WTC11 (cell line): ENCODE results near the gene ALKBH6. TPM values are rescaled to one million over a fixed set of nuclear protein-coding genes. Genes with fewer than 3 reads are reported as not detected.

Experiments used
- ATAC-seq: fragments of 200-7000 bp; cut with Tn5 transposase; 2 replicates; pipeline ENCODE4 v1.10.0; 2021; ENCODE audit warnings: mild to moderate bottlenecking, moderate library complexity
- Bru-seq: library from RNA; stranded (reverse); fragments of 400-500 nt; gene quantifications from one replicate; lab custom pipeline; 2021; lab: Mats Ljungman, UMichigan
- CTCF ChIA-PET: fragments of 300-600 bp; sonication (Branson Sonifier 250); formaldehyde crosslinking; loops from one replicate; lab custom pipeline; 2021; ENCODE audit warnings: antibody characterized with exemption; lab: Charles Lee
- POLR2A ChIA-PET: fragments of 350-600 bp; sonication (Branson Sonifier 250); formaldehyde crosslinking; loops from one replicate; lab custom pipeline; 2021; ENCODE audit warnings: antibody characterized with exemption; lab: Charles Lee
- DNase-seq: peaks from one replicate; pipeline ENCODE4 v3.0.0; 2021; ENCODE audit warnings: low spot score
- H3K27ac Mint-ChIP-seq: 2 replicates; pipeline ENCODE4 v1.8.0; 2021; ENCODE audit warnings: mixed read lengths
- H3K27me3 Mint-ChIP-seq: 2 replicates; pipeline ENCODE4 v1.8.0; 2021; ENCODE audit warnings: low read depth, mild to moderate bottlenecking, moderate library complexity, mixed read lengths
- H3K36me3 Mint-ChIP-seq: 2 replicates; pipeline ENCODE4 v1.8.0; 2021; ENCODE audit warnings: mixed read lengths
- H3K4me1 Mint-ChIP-seq: 2 replicates; pipeline ENCODE4 v1.8.0; 2022; ENCODE audit warnings: mixed read lengths
- H3K4me3 Mint-ChIP-seq: 2 replicates; pipeline ENCODE4 v1.8.0; 2021; ENCODE audit warnings: mild to moderate bottlenecking, moderate library complexity, mixed read lengths
- H3K9me3 Mint-ChIP-seq: 2 replicates; pipeline ENCODE4 v1.8.0; 2021; ENCODE audit warnings: mixed read lengths
- CREM ChIP-seq: sonication (generic); formaldehyde crosslinking; IDR thresholded peaks from 2 replicates; pipeline ENCODE4 v1.8.1; 2022; ENCODE audit warnings: mild to moderate bottlenecking, missing genetic modification reagents, moderate library complexity
- ETV6 ChIP-seq: sonication (generic); formaldehyde crosslinking; IDR thresholded peaks from 2 replicates; pipeline ENCODE4 v1.8.1; 2022; ENCODE audit warnings: mild to moderate bottlenecking, missing genetic modification reagents
- FOXK1 ChIP-seq: sonication (generic); formaldehyde crosslinking; IDR thresholded peaks from 2 replicates; pipeline ENCODE4 v1.8.0; 2022; ENCODE audit warnings: mild to moderate bottlenecking, moderate library complexity, missing genetic modification reagents
- GABPB1 ChIP-seq: sonication (generic); formaldehyde crosslinking; IDR thresholded peaks from 2 replicates; pipeline ENCODE4 v1.8.1; 2023; ENCODE audit warnings: mild to moderate bottlenecking, missing genetic modification reagents
- NFYB ChIP-seq: sonication (generic); formaldehyde crosslinking; conservative IDR thresholded peaks from 2 replicates; pipeline ENCODE4 v1.8.0; 2022; ENCODE audit warnings: low read depth, missing genetic modification reagents
- SP1 ChIP-seq: sonication (generic); formaldehyde crosslinking; conservative IDR thresholded peaks from 2 replicates; pipeline ENCODE4 v1.8.1; 2022; ENCODE audit warnings: missing genetic modification reagents
- long read RNA-seq, 3 experiments: library from RNA in 1 of 3; library from capped mRNA in 1 of 3; library from polyadenylated mRNA in 1 of 3; unstranded in 2 of 3; stranded (forward) in 1 of 3; transcript quantifications; one replicate each; pipeline ENCODE4 v2.0.0, GENCODE V29; 2021
- total RNA-seq: library from RNA; stranded (reverse); gene quantifications from 3 replicates; pipeline ENCODE4 v1.2.3, GENCODE V29; 2021
- TF ChIP-seq, protein P1 (sequence below): sonication (generic); formaldehyde crosslinking; IDR thresholded peaks from 2 replicates; pipeline ENCODE4 v1.8.0; 2023; ENCODE audit warnings: missing genetic modification reagents, mild to moderate bottlenecking, borderline replicate concordance
- TF ChIP-seq, protein P2 (sequence below): sonication (generic); formaldehyde crosslinking; IDR thresholded peaks from 2 replicates; pipeline ENCODE4 v1.8.0; 2022; ENCODE audit warnings: mild to moderate bottlenecking, missing genetic modification reagents
- TF ChIP-seq, protein P3 (sequence below): sonication (generic); formaldehyde crosslinking; IDR thresholded peaks from 2 replicates; pipeline ENCODE4 v1.8.0; 2022; ENCODE audit warnings: mild to moderate bottlenecking, missing genetic modification reagents
- TF ChIP-seq, protein P4 (sequence below): sonication (generic); formaldehyde crosslinking; IDR thresholded peaks from 2 replicates; pipeline ENCODE4 v1.8.1; 2022; ENCODE audit warnings: low read depth, mild to moderate bottlenecking, moderate library complexity, missing genetic modification reagents, borderline replicate concordance
- TF ChIP-seq, protein P5 (sequence below): sonication (generic); formaldehyde crosslinking; IDR thresholded peaks from 2 replicates; pipeline ENCODE4 v1.8.0; 2023; ENCODE audit warnings: mild to moderate bottlenecking, missing genetic modification reagents

ALKBH6 gene
- total RNA-seq: 28.1 to 35.1 TPM (median 31.9 TPM) in 3 replicates
- Bru-seq, nascent RNA: percentile 86 among the genes with signal in this experiment
- long read RNA-seq, experiment 1, transcript ALKBH6-202 (7 exons, 973 nt): major isoform, 18 of 59 reads
- long read RNA-seq, experiment 1, partial matches to known transcripts: 9 of 59 reads
- long read RNA-seq, experiment 1, other reads (novel, unspliced or antisense): 20 of 59 reads
- long read RNA-seq, experiment 2, partial matches to known transcripts: 18 of 36 reads
- long read RNA-seq, experiment 2, other reads (novel, unspliced or antisense): 14 of 36 reads
- long read RNA-seq, experiment 3, partial matches to known transcripts: 0 of 1 reads
- long read RNA-seq, experiment 3, other reads (novel, unspliced or antisense): 1 of 1 reads

DNA sequence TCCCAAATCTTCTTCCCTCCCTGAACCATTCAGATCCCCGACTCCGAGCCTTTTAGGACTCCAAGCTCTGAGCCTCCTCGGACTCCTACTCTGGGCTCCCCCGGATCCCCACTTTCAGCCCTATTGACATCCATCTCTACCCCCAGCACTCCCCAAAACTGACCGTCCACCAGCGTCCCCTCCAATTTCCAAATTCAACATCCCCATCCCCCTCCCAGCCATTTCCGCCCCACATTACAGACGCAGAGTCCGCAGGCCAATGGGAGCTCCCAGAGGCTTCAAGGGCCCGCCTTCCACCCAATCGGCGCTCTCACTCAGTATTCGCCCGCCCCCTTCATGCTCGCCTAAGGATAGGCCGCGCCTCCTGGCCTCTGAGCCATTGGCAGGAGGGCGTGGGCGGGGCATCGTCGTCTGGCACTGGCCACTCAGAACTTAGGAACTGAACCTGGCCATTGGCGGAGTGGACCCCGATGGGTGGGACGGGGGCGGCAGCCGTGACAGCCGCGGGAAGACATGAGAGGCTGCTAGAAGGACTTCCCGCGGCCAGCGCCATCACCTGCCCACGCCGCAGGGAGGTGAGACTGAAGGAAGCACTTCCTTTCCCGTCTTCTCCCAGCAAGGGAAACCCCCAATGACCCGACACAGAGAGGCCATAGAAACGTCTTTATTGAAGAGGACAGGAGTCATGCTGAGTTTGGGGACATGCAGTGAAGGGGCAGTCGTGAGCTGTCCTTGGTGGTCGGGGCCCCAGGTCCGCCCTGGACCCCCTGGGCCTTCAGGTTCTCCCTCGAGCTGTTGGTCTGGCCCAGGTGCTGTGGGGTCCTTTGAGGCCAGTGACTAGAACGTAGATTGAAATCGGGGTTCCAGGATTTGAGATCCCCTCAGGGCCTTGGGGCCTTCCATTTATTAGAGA lies at the start of gene ALKBH6:
TSS of gene ALKBH6 (minus strand) at position 202 of the 913 bp plus-strand sequence. CDS start 816 bp downstream, outside the sequence.
- H3K4me3 Mint-ChIP-seq: peak within 1 kb of the TSS; percentile 100
- peaks cover 26% of the 10 kb centered on the region for H3K4me1 Mint-ChIP-seq
- POLR2A ChIA-PET: interaction anchor here (0.7 to 1.0 kb wide), 3 partner anchors 19 to 776 kb away, joined by 3 read pairs; partner anchors contain the start of gene THAP8
- TF ChIP-seq, protein P1, sequence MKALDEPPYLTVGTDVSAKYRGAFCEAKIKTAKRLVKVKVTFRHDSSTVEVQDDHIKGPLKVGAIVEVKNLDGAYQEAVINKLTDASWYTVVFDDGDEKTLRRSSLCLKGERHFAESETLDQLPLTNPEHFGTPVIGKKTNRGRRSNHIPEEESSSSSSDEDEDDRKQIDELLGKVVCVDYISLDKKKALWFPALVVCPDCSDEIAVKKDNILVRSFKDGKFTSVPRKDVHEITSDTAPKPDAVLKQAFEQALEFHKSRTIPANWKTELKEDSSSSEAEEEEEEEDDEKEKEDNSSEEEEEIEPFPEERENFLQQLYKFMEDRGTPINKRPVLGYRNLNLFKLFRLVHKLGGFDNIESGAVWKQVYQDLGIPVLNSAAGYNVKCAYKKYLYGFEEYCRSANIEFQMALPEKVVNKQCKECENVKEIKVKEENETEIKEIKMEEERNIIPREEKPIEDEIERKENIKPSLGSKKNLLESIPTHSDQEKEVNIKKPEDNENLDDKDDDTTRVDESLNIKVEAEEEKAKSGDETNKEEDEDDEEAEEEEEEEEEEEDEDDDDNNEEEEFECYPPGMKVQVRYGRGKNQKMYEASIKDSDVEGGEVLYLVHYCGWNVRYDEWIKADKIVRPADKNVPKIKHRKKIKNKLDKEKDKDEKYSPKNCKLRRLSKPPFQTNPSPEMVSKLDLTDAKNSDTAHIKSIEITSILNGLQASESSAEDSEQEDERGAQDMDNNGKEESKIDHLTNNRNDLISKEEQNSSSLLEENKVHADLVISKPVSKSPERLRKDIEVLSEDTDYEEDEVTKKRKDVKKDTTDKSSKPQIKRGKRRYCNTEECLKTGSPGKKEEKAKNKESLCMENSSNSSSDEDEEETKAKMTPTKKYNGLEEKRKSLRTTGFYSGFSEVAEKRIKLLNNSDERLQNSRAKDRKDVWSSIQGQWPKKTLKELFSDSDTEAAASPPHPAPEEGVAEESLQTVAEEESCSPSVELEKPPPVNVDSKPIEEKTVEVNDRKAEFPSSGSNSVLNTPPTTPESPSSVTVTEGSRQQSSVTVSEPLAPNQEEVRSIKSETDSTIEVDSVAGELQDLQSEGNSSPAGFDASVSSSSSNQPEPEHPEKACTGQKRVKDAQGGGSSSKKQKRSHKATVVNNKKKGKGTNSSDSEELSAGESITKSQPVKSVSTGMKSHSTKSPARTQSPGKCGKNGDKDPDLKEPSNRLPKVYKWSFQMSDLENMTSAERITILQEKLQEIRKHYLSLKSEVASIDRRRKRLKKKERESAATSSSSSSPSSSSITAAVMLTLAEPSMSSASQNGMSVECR (CRISPR knock-in tag): no peak
- peak; percentile 57; the same call in 1 of the 2 replicates for TF ChIP-seq GABPB1 (CRISPR knock-in tag)
- TF ChIP-seq SP1 (CRISPR knock-in tag): peak; percentile 92
- TF ChIP-seq ETV6 (CRISPR knock-in tag): peak; percentile 45; the same call in 1 of the 2 replicates
- TF ChIP-seq, protein P2, sequence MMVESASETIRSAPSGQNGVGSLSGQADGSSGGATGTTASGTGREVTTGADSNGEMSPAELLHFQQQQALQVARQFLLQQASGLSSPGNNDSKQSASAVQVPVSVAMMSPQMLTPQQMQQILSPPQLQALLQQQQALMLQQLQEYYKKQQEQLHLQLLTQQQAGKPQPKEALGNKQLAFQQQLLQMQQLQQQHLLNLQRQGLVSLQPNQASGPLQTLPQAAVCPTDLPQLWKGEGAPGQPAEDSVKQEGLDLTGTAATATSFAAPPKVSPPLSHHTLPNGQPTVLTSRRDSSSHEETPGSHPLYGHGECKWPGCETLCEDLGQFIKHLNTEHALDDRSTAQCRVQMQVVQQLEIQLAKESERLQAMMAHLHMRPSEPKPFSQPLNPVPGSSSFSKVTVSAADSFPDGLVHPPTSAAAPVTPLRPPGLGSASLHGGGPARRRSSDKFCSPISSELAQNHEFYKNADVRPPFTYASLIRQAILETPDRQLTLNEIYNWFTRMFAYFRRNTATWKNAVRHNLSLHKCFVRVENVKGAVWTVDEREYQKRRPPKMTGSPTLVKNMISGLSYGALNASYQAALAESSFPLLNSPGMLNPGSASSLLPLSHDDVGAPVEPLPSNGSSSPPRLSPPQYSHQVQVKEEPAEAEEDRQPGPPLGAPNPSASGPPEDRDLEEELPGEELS (CRISPR knock-in tag): no peak
- peak; percentile 87 for TF ChIP-seq NFYB (CRISPR knock-in tag)
- 0 out of 2 replicates have a peak, but pooled peaks have one; percentile 16 for TF ChIP-seq CREM
- TF ChIP-seq, protein P3, sequence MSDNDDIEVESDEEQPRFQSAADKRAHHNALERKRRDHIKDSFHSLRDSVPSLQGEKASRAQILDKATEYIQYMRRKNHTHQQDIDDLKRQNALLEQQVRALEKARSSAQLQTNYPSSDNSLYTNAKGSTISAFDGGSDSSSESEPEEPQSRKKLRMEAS (CRISPR knock-in tag): peak; percentile 83
- TF ChIP-seq, protein P4, sequence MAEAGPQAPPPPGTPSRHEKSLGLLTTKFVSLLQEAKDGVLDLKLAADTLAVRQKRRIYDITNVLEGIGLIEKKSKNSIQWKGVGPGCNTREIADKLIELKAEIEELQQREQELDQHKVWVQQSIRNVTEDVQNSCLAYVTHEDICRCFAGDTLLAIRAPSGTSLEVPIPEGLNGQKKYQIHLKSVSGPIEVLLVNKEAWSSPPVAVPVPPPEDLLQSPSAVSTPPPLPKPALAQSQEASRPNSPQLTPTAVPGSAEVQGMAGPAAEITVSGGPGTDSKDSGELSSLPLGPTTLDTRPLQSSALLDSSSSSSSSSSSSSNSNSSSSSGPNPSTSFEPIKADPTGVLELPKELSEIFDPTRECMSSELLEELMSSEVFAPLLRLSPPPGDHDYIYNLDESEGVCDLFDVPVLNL: no peak
- peak; percentile 66; the same call in 1 of the 2 replicates for TF ChIP-seq FOXK1 (CRISPR knock-in tag)
- TF ChIP-seq, protein P5, sequence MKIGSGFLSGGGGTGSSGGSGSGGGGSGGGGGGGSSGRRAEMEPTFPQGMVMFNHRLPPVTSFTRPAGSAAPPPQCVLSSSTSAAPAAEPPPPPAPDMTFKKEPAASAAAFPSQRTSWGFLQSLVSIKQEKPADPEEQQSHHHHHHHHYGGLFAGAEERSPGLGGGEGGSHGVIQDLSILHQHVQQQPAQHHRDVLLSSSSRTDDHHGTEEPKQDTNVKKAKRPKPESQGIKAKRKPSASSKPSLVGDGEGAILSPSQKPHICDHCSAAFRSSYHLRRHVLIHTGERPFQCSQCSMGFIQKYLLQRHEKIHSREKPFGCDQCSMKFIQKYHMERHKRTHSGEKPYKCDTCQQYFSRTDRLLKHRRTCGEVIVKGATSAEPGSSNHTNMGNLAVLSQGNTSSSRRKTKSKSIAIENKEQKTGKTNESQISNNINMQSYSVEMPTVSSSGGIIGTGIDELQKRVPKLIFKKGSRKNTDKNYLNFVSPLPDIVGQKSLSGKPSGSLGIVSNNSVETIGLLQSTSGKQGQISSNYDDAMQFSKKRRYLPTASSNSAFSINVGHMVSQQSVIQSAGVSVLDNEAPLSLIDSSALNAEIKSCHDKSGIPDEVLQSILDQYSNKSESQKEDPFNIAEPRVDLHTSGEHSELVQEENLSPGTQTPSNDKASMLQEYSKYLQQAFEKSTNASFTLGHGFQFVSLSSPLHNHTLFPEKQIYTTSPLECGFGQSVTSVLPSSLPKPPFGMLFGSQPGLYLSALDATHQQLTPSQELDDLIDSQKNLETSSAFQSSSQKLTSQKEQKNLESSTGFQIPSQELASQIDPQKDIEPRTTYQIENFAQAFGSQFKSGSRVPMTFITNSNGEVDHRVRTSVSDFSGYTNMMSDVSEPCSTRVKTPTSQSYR (CRISPR knock-in tag): 0 out of 2 replicates have a peak, but pooled peaks have one; percentile 32
- TF ChIP-seq, all 79 proteins: peak for 8
- ATAC-seq (peak; percentile 99), DNase-seq (peak; percentile 100)
- CTCF ChIA-PET: interaction anchor here (0.6 to 1.5 kb wide), 14 partner anchors 15 to 763 kb away, joined by 3 to 10 read pairs (median 3); partner anchors contain the start of gene THAP8
- H3K27ac Mint-ChIP-seq: peak within 1 kb of the TSS; percentile 94
- H3K9me3 Mint-ChIP-seq: no peaks in the 10 kb centered on the region
- H3K27me3 Mint-ChIP-seq: peaks cover 16% of the 10 kb centered on the region
- H3K36me3 Mint-ChIP-seq: peaks cover 6% of the 10 kb centered on the region
